HG02623 (cell line): ENCODE results near the gene CILP2.

Experiments used
- ATAC-seq: cut with Tn5 transposase; IDR thresholded peaks from one replicate; pipeline ENCODE4 v1.9.1; 2021; ENCODE audit warnings: moderate library complexity; ENCODE audit not compliant: unreplicated experiment

Gene CILP2

GRCh38 chr19:19544257-19544953 lies 6.3 kb downstream of the CILP2 start:
- no peak for ATAC-seq

DNA sequence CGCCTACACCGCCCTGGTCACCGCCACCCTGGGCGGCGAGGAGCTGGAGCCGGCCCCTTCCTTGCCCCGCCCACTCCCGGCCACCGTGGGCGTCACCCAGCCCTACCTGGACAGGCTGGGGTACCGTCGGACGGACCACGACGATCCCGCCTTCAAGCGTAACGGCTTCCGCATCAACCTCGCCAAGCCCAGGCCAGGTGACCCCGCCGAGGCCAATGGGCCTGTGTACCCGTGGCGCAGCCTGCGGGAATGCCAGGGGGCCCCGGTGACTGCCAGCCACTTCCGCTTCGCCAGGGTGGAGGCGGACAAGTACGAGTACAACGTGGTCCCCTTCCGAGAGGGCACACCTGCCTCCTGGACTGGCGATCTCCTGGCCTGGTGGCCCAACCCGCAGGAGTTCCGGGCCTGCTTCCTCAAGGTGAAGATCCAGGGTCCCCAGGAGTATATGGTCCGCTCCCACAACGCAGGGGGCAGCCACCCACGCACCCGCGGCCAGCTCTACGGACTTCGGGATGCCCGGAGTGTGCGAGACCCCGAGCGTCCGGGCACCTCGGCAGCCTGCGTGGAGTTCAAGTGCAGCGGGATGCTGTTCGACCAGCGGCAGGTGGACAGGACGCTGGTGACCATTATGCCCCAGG lies 7.0 kb downstream of the CILP2 start:
- ATAC-seq: no peak

GRCh38 chr19:19545707-19546106 lies 7.6 kb downstream of the CILP2 start:
- no peak for ATAC-seq

DNA sequence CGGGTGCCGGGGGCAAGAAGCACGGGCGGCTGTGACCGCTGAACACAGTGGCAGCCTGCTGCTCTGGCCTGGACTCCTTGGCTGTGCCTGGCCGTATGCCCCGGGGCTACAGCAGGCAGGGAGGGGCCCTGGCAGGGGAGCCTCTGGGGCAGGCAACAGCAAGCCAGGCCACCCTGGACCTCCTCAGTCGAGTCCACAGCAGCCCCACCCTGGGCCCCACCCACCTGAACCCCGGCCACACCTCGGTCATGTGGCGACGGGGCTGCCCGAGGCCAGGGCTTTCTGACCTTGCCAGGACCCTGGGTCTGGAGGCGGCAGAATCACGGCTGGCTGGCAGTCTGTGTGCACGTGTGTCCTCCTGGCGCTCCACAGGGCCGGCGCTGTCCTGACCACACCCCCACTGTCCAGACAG lies 8.7 kb downstream of the CILP2 start:
- ATAC-seq: no peak

GRCh38 chr19:19547674-19548336 lies 9.7 kb downstream of the CILP2 start:
- no peak for ATAC-seq

GRCh38 chr19:19548915-19549759 lies 11.1 kb downstream of the CILP2 start:
- ATAC-seq: no peak

DNA sequence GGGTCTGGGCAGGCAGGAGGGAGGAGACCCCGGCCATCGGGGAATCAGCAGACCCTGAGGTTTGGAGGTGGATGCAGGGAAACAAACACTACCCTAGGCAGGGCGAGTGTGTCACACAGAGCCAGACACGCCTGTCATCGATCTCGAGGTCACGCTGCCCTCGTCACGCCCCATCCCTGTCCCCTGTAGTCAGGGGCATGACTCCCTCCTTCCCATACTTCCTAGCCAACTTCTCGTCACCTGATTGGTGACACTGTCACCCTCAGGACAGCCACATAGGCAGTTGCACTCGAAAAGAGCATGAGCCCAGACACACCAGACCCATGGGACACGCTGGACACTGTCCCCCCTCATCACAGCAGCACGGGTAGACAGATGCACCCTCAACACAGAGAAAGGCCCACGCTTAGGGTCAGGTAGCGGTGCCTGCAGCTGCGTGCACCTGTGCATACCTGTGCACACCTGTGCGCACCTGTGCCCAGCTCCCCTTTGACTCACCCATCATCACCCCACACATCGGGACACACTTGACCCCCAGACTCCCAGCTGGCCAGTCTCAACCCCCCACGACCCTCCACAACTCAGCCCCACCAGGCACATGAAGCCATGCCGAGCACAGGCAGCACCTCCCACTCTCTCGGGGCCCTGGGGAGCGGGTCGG lies 11.9 kb downstream of the CILP2 start:
- ATAC-seq: no peak

- no peak for ATAC-seq
Observed at GRCh38 chr19:19550485-19550929, 12.4 kb downstream of the CILP2 start.

GRCh38 chr19:19550972-19551852 lies 13.1 kb downstream of the CILP2 start:
- ATAC-seq: no peak

DNA sequence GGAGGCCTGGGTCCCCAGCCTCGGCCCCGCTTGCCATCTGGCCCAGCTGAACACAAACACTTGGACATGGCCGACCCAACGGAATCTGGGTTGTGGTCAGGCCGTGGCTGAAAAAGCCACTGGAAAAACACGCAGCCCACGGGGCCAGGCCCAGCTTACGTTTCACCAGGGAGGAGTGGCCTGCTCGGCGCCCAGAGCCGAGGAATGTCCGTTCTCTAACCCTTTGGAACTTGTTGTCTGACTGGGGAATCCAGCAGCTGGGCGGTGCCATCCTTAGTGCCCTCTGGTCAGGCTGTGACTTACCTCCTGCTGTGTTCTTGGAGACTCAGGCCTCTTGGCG lies 13.8 kb downstream of the CILP2 start:
- no peak for ATAC-seq

DNA sequence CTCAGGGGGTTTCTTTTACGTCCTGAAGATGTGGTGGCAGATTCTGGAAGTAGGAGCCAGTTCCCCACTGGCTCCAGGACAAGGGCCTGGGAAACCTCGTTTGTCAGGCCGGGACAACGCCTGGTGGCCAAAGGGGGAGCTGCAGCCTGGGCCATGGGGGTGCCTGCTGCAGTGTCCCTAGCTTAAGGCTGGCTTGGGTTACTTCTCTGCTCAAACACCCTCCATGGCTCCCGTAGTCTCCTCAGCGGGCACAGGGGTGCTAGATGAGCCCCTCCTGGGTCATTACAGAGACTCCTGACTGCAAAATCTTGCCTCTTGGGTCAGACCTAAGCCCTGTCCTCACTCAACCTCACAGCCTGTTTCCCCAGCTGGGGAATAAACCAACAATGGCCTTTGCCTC lies 14.7 kb downstream of the CILP2 start:
- no peak for ATAC-seq

DNA sequence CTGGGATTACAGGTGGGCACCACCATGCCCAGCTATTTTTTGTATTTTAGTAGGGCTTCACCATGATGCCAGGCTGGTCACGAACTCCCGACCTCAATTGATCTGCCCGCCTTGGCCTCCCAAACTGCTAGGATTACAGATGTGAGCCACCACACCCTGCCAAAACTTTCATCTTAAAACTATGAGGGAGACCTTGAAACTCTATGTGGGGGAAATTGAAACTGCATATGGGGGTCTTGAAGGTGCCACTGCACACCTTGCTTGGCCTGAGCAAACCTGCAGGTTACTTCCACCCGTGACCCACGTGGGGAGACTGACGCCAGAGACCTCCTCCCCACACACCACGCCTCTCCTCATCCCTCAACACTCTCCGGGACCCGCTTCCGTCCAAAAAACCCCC lies 15.6 kb downstream of the CILP2 start:
- ATAC-seq: no peak

GRCh38 chr19:19554074-19555023 lies 16.3 kb downstream of the CILP2 start:
- ATAC-seq: no peak

GRCh38 chr19:19558055-19558454 lies 20.0 kb downstream of the CILP2 start:
- ATAC-seq: no peak

- ATAC-seq: no peak
Observed at GRCh38 chr19:19558636-19559035, 20.6 kb downstream of the CILP2 start.

- no peak for ATAC-seq
Observed at GRCh38 chr19:19559931-19560330, 21.9 kb downstream of the CILP2 start.

DNA sequence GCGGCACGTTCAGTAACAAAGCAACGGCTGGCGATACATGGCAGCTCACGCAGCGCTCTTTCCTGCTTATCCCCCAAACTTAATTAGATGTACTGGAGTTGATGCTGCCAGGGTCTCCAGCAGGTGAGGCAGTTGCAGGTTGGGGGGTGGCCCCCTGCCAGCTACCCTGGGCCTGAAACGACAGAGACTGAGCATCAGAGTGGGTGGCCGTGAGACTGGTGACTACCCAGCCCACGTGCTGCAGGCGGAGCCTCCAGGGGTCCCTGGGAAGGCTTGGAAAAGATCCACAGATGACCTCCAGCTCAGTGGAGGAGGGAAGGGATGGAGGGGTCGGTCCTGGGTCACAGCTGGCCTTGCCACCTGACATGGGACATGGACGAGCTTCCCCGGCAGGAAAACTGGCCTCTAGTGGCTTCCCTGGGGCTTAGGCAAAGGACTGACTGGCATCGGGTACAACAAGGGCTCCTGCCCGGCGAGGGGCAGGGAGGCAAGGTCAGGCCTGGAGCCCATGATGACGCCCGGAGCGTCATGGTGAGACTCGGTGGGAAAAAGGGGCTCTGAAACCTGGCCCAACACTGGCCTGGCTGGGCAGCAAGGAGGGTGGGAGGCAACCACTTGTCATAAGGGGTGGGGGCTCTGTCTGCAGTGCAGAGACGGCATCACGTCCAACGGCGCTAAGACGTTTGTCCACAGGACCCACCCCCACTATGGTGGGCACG lies 24.0 kb downstream of the CILP2 start:
- no peak for ATAC-seq

DNA sequence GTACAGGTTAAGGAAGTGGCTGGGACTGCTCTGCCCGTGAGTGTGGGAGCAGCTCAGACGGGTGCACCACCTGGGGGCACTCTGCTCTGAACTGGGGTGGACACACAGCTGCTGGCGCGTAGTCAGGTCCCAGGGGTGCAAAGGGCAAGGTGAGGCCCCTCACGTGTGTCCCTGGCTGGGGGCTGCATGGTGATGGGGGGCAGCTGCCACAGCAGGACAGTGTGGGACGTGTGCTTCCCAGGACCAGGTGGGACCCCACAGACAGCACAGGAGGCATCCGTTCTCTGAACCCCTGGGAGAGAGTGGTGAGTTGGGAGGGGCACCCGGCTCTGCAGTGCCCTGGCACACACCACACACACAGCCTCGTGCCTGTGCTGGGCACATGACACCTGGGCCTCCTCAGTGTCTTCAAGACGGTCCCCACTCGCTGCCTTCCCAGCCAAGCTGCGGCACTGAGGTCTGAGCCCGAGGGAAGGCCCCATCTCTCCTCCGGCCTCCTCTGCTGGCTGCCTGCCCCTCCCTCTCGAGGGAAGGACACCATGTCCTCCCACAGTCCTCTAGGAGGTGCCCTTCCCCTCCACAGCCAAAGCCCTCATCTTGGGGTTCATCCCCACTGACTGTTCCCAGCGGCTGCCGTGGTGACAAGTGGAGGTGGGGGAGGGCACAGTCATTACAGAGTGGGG lies 24.7 kb downstream of the CILP2 start:
- no peak for ATAC-seq
